Colonic mucosa (tissue), 4 donors: Measurements from ENCODE around the gene FRK. TPM values are rescaled to one million over a fixed set of nuclear protein-coding genes. Genes with fewer than 3 reads are reported as not detected.

ENCODE experiments used
- DNase-seq: peaks from one replicate; pipeline ENCODE4 v3.0.0-alpha.2; 2020
- H3K27ac ChIP-seq: fragments of 200-600 bp; one replicate; pipeline ENCODE4 v1.8.0; 2021
- H3K27me3 ChIP-seq: fragments of 200-600 bp; one replicate; pipeline ENCODE4 v1.8.0; 2021
- H3K36me3 ChIP-seq: fragments of 200-600 bp; one replicate; pipeline ENCODE4 v1.8.0; 2021
- H3K4me1 ChIP-seq: fragments of 200-600 bp; one replicate; pipeline ENCODE4 v1.8.0; 2021; ENCODE audit warnings: mild to moderate bottlenecking
- H3K4me3 ChIP-seq: fragments of 200-600 bp; one replicate; pipeline ENCODE4 v1.8.0; 2021
- H3K9ac ChIP-seq, 2 donors: one replicate each; pipeline ENCODE4 v1.7.0; 2013; ENCODE audit warnings: control low read depth in 2 of 2, low read depth in 2 of 2, low read length in 2 of 2
- H3K9me3 ChIP-seq: fragments of 200-600 bp; one replicate; pipeline ENCODE4 v1.8.0; 2021
- intact Hi-C: fragments of 100-400 bp; cut with DNase I; formaldehyde crosslinking; loops from one replicate; pipeline ENCODE4 v1.14.1; 2022
- total RNA-seq, 2 donors: library from RNA; stranded (reverse); fragmentation: NEBNext Ultra II Directional in 1 of 2; extraction: Animal tissue kit (Norgen Biotek cat#: 25700) in 1 of 2; gene quantifications; one replicate each; pipeline ENCODE4 v1.2.1, GENCODE V29; 2021
- TF ChIP-seq, protein P1 (sequence below): fragments of 200-600 bp; IDR thresholded peaks from one replicate; pipeline ENCODE4 v1.8.0; 2022; ENCODE audit warnings: antibody characterized with exemption, mild to moderate bottlenecking
- donor health status: healthy.
- donor health status: DM: no; HTN: no; CAD: no.
- donor health status: DM: no; HTN: no; CAD: no.

FRK gene
- total RNA-seq, 2 donors from 2014 or later, result 25.9 to 27.1 TPM

DNA sequence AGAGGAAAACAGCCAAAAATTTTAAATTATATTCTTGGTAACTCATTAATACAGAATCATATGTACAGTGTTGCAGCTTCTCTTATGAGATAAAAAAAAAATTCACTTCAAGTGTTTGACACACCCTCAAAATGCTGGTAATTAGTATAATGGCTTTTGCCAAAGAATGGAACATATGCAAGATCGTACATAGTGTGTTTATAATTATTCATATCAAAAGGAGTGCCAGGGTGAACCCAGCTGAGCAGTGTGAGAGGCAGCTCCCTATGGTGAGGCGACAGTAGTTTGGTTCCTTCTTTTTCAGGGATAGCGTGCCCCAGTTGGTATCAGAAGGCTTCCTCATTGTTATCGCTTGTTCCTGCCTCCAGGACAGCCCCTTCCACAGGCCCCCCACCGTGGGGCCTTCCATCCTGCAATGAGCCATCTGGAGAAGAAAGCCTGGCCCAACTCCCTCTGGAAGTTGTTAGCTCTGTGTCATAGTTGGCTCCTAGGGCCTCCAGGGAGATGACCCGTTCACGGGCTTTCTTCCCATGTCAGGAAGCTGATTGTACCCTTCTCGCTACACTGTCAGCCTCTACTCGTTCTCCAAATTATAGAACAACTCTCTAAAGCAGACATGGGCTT, 150.7 kb downstream of the FRK start:
- intact Hi-C loops, result no loop called here
- H3K27ac ChIP-seq, result no peak overlapping the region
- H3K4me3 ChIP-seq, result no peak overlapping the region
- H3K36me3 ChIP-seq, result no peaks in the 10 kb centered on the region
- no peak for DNase-seq
- no peaks in the 10 kb centered on the region for H3K4me1 ChIP-seq
- no peaks in the 10 kb centered on the region for H3K9me3 ChIP-seq
- H3K27me3 ChIP-seq, result no peaks in the 10 kb centered on the region
- TF ChIP-seq, protein P1, sequence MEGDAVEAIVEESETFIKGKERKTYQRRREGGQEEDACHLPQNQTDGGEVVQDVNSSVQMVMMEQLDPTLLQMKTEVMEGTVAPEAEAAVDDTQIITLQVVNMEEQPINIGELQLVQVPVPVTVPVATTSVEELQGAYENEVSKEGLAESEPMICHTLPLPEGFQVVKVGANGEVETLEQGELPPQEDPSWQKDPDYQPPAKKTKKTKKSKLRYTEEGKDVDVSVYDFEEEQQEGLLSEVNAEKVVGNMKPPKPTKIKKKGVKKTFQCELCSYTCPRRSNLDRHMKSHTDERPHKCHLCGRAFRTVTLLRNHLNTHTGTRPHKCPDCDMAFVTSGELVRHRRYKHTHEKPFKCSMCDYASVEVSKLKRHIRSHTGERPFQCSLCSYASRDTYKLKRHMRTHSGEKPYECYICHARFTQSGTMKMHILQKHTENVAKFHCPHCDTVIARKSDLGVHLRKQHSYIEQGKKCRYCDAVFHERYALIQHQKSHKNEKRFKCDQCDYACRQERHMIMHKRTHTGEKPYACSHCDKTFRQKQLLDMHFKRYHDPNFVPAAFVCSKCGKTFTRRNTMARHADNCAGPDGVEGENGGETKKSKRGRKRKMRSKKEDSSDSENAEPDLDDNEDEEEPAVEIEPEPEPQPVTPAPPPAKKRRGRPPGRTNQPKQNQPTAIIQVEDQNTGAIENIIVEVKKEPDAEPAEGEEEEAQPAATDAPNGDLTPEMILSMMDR, result no peak
- no peak overlapping the region for H3K9ac ChIP-seq

DNA sequence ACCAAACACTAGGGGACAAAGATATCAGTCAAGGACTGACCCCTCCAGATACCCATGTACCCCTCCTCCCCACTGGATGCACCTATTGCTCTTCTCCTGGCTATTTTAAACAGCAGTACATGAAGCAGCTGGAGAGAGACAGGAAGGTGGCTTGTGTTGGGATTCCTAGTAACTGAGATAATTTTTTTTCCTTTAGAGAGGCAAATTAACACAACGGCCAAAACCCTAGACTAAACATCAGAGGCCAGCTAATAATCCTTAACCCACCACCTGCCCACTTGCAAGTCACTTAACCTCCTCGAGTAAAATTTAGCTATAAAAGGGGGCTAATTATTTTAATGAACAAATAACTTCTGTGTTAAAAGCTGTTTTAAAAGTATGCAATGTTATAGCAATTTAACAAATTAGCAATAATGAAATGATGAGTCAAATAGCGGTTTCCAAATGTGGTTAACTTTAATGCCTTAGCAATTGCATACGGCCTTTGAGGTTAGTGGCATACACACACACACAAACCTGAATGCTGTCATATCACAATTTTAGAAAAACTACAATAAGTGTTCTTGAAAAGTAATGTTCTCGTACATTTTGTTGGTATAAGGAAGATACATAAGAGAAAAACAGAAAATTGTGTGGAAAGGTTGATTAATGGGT, 151.7 kb downstream of the FRK start:
- Histone ChIP-seq H3K4me3 (no peak overlapping the region), H3K9me3 (no peaks in the 10 kb centered on the region), H3K36me3 (no peaks in the 10 kb centered on the region), H3K4me1 (no peaks in the 10 kb centered on the region), H3K27me3 (no peaks in the 10 kb centered on the region), H3K27ac (no peak overlapping the region), H3K9ac (no peak overlapping the region)
- intact Hi-C loops, result no loop called here
- DNase-seq, result no peak
- TF ChIP-seq, protein P1, result no peak

DNA sequence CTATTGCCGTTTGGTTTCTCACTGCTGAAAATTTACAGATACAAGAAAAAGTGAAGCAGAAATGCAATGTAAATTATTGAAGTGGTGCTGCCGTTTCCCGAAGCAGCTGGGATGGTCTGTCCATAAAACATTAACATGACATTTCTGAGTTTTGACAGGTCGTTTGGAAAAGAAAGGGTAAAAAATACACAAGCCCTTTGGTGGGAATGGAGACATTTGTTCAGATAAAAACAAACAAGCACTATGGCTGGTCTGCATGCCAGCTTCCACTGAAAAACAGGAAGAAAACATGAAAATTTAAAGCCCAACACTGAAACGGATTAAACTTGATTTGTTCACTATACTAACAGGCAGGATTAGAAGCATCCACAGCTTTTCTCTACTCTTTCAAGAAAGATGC, 155.2 kb downstream of the FRK start:
- TF ChIP-seq, protein P1, result no peak
- no peak overlapping the region for H3K4me3 ChIP-seq
- H3K27me3 ChIP-seq, result no peaks in the 10 kb centered on the region
- no peaks in the 10 kb centered on the region for H3K36me3 ChIP-seq
- H3K9ac ChIP-seq, result no peak overlapping the region
- H3K27ac ChIP-seq, result no peak overlapping the region
- intact Hi-C loops, result no loop called here
- H3K4me1 ChIP-seq, result no peaks in the 10 kb centered on the region
- DNase-seq, result no peak
- no peaks in the 10 kb centered on the region for H3K9me3 ChIP-seq

DNA sequence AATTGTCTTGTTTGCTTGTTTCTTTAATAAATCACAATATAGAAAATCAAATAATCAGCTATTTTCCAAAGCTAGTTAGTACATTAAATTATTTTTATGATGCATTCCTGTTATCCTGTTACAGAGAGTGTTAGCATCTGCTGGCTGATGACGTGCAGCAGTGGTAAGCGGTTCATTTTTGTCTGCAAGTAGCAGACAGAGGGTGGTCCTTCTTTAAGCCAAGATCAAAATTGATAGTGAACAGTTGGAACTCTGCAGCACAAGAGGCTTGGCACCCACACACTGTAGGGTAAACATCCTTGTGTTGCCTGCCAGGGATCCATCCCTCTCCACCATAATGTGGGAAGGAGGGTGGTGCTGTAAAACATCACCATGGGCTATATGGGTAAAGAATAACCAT, 158.3 kb downstream of the FRK start:
- Histone ChIP-seq H3K4me3 (no peak overlapping the region), H3K27me3 (no peaks in the 10 kb centered on the region), H3K36me3 (no peaks in the 10 kb centered on the region), H3K4me1 (no peaks in the 10 kb centered on the region), H3K9me3 (no peaks in the 10 kb centered on the region), H3K9ac (no peak overlapping the region), H3K27ac (no peak overlapping the region)
- DNase-seq, result no peak
- intact Hi-C loops, result no loop called here
- TF ChIP-seq, protein P1, result no peak

DNA sequence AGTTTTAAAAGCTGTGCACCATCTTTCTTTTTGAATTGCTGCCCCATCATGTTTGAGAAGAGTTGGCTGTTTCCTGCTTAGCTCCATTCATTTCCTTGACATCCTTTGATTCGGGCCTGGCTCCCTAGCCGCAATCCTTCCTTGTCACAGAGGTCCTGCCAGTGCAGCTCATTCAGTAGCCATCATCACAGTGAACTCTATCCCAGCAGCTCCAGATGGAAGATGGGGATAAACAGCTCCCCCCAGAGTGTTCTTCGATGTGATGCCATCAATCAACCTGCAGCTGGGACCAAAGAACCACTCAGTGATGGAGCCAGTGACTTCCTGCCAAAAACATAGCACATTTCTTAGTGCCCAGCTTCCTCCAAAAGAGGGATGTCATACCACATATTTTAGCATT, 158.8 kb downstream of the FRK start:
- intact Hi-C loops, result no loop called here
- no peaks in the 10 kb centered on the region for H3K9me3 ChIP-seq
- H3K9ac ChIP-seq, result no peak overlapping the region
- no peak overlapping the region for H3K27ac ChIP-seq
- no peak overlapping the region for H3K4me3 ChIP-seq
- no peaks in the 10 kb centered on the region for H3K36me3 ChIP-seq
- DNase-seq, result no peak
- no peaks in the 10 kb centered on the region for H3K27me3 ChIP-seq
- TF ChIP-seq, protein P1, result no peak
- no peaks in the 10 kb centered on the region for H3K4me1 ChIP-seq
